C4-2B (cell line): ENCODE measurements around the gene CLIP3.

Experiments
- H3K27ac ChIP-seq: fragments of 450-650 bp; 2 replicates; pipeline ENCODE4 v1.5.1; 2017
- CTCF ChIP-seq: fragments of 450-650 bp; conservative IDR thresholded peaks from 2 replicates; pipeline ENCODE4 v1.5.1; 2017; ENCODE audit warnings: mild to moderate bottlenecking
- ZFX ChIP-seq: fragments of 450-650 bp; IDR thresholded peaks from 2 replicates; pipeline ENCODE4 v1.6.1; 2017

Gene CLIP3

GRCh38 chr19:36054119-36054732, 21.6 kb upstream of the CLIP3 start, which contains the start of gene THAP8:
THAP8 (minus strand) TSS chr19:36054285; CDS start chr19:36054217, 68 bp downstream.
- peak within 1 kb of the TSS; percentile 79 for H3K27ac ChIP-seq
- TF ChIP-seq ZFX (no peak), CTCF (peak; percentile 60)

- TF ChIP-seq ZFX (no peak), CTCF (no peak)
- no peak overlapping the region for H3K27ac ChIP-seq
Observed at GRCh38 chr19:36051637-36052036, 19.0 kb upstream of the CLIP3 start.

- TF ChIP-seq ZFX: no peak
- no peak for TF ChIP-seq CTCF
- H3K27ac ChIP-seq: no peak overlapping the region
Observed at GRCh38 chr19:36051236-36051635, 18.6 kb upstream of the CLIP3 start.

- TF ChIP-seq ZFX (no peak), CTCF (no peak)
- H3K27ac ChIP-seq: no peak overlapping the region; the same call in 1 of the 2 replicates
Observed at GRCh38 chr19:36049080-36049698, 16.5 kb upstream of the CLIP3 start.

- TF ChIP-seq CTCF (no peak), ZFX (no peak)
- no peak overlapping the region for H3K27ac ChIP-seq
Observed at GRCh38 chr19:36047835-36048234, 15.2 kb upstream of the CLIP3 start.

- TF ChIP-seq CTCF (no peak), ZFX (no peak)
- no peak overlapping the region for H3K27ac ChIP-seq
Observed at GRCh38 chr19:36046443-36047050, 13.9 kb upstream of the CLIP3 start.

- no peak overlapping the region for H3K27ac ChIP-seq
- TF ChIP-seq ZFX (no peak), CTCF (no peak)
Observed at GRCh38 chr19:36043952-36044351, 11.3 kb upstream of the CLIP3 start.
